HEK293T (cell line): ENCODE data around the gene ALAS2.
"Not testable (repeated sequence)": the region's sequence is repeated elsewhere in the genome, so short reads cannot be mapped to it uniquely, and the experiment has no call there.

ENCODE experiments used
- CTCF ChIA-PET: fragments of 350-600 bp; formaldehyde crosslinking; extraction: SDS; loops from one replicate; lab custom pipeline; 2021; ENCODE audit warnings: antibody characterized with exemption, inconsistent platforms; lab: Yijun Ruan, JAX
- POLR2A ChIA-PET: fragments of 350-600 bp; formaldehyde crosslinking; extraction: SDS; loops from one replicate; lab custom pipeline; 2020; ENCODE audit warnings: antibody characterized with exemption, inconsistent platforms; lab: Yijun Ruan, JAX
- DNase-seq: peaks from one replicate; pipeline ENCODE4 v3.0.0; 2012; ENCODE audit warnings: mixed read lengths; ENCODE audit errors: extremely low spot score
- ARNT ChIP-seq: fragments of 450-650 bp; IDR thresholded peaks from 2 replicates; pipeline ENCODE4 v1.6.1; 2017; ENCODE audit warnings: mild to moderate bottlenecking
- BHLHE40 ChIP-seq: fragments of 450-650 bp; IDR thresholded peaks from 2 replicates; pipeline ENCODE4 v1.6.1; 2016; ENCODE audit warnings: mild to moderate bottlenecking, moderate library complexity, borderline replicate concordance
- CTBP1 ChIP-seq: fragments of 450-650 bp; IDR thresholded peaks from 2 replicates; pipeline ENCODE4 v1.6.1; 2016; ENCODE audit warnings: borderline replicate concordance
- ELF4 ChIP-seq: fragments of 450-650 bp; IDR thresholded peaks from 2 replicates; pipeline ENCODE4 v1.6.1; 2017; ENCODE audit warnings: antibody characterized with exemption
- FOXA1 ChIP-seq: fragments of 450-650 bp; IDR thresholded peaks from 2 replicates; pipeline ENCODE4 v1.6.1; 2016; ENCODE audit warnings: mild to moderate bottlenecking
- FOXK2 ChIP-seq: fragments of 450-650 bp; IDR thresholded peaks from 2 replicates; pipeline ENCODE4 v1.6.1; 2016; ENCODE audit warnings: mild to moderate bottlenecking
- FOXM1 ChIP-seq: fragments of 450-650 bp; IDR thresholded peaks from 2 replicates; pipeline ENCODE4 v1.6.1; 2017; ENCODE audit warnings: mild to moderate bottlenecking, borderline replicate concordance
- HDGF ChIP-seq: fragments of 450-650 bp; IDR thresholded peaks from 2 replicates; pipeline ENCODE4 v1.6.1; 2017; ENCODE audit warnings: antibody characterized with exemption, borderline replicate concordance
- L3MBTL2 ChIP-seq: fragments of 450-650 bp; conservative IDR thresholded peaks from 2 replicates; pipeline ENCODE4 v1.6.1; 2016; ENCODE audit warnings: mild to moderate bottlenecking
- LEF1 ChIP-seq: fragments of 450-650 bp; IDR thresholded peaks from 2 replicates; pipeline ENCODE4 v1.6.1; 2017; ENCODE audit warnings: mild to moderate bottlenecking, borderline replicate concordance
- NFRKB ChIP-seq: fragments of 450-650 bp; IDR thresholded peaks from 2 replicates; pipeline ENCODE4 v1.6.1; 2016; ENCODE audit warnings: mild to moderate bottlenecking, moderate library complexity
- PKNOX1 ChIP-seq: fragments of 450-650 bp; IDR thresholded peaks from 2 replicates; pipeline ENCODE4 v1.6.1; 2016
- SP1 ChIP-seq: fragments of 450-650 bp; IDR thresholded peaks from 2 replicates; pipeline ENCODE4 v1.6.1; 2017
- SUZ12 ChIP-seq: fragments of 450-650 bp; IDR thresholded peaks from 2 replicates; pipeline ENCODE4 v1.6.1; 2016; ENCODE audit warnings: mild to moderate bottlenecking
- TARDBP ChIP-seq: fragments of 450-650 bp; IDR thresholded peaks from 2 replicates; pipeline ENCODE4 v1.6.1; 2016
- ZNF384 ChIP-seq: fragments of 450-650 bp; IDR thresholded peaks from 2 replicates; pipeline ENCODE4 v1.6.1; 2016

Gene ALAS2

GRCh38 chrX:54994099-54994498 is 36.7 kb downstream of the ALAS2 start, which contains the start of gene PFKFB1:
Gene PFKFB1, minus strand, starts transcription at chrX:54994188. Its CDS starts 181 bp downstream, at chrX:54994007.
- POLR2A ChIA-PET: no interaction called here
- CTCF ChIA-PET: no interaction called here
- no peak for DNase-seq
- no peak for TF ChIP-seq ZNF384

- POLR2A ChIA-PET: no interaction called here
- TF ChIP-seq FOXA1: no peak
- no peak for TF ChIP-seq BHLHE40
- TF ChIP-seq TARDBP: no peak
- no peak for TF ChIP-seq NFRKB
- no peak for TF ChIP-seq ARNT
- TF ChIP-seq PKNOX1: no peak
- no peak for TF ChIP-seq SP1
- no peak for TF ChIP-seq HDGF
- TF ChIP-seq FOXM1: no peak
- no peak for TF ChIP-seq ZNF384
- no peak for TF ChIP-seq ELF4
- CTCF ChIA-PET: no interaction called here
- no peak for DNase-seq
Measured at GRCh38 chrX:54992911-54993622, 37.7 kb downstream of the ALAS2 start.

GRCh38 chrX:54991706-54992105 is 39.1 kb downstream of the ALAS2 start:
- TF ChIP-seq TARDBP (no peak), LEF1 (no peak), SUZ12 (no peak), CTBP1 (no peak), BHLHE40 (no peak), ZNF384 (no peak), FOXA1 (no peak), FOXM1 (no peak), ARNT (no peak), FOXK2 (no peak), PKNOX1 (no peak)
- DNase-seq: no peak
- POLR2A ChIA-PET: no interaction called here
- CTCF ChIA-PET: no interaction called here

- CTCF ChIA-PET, DNase-seq: not testable (repeated sequence)
- POLR2A ChIA-PET: interaction anchor here (3.3 kb wide), 1 partner anchor 17 kb away, joined by 11 read pairs; the partner anchor contains the start of gene APEX2
Measured at GRCh38 chrX:54983306-54983705, 47.5 kb downstream of the ALAS2 start.

GRCh38 chrX:54980334-54980733 is 50.4 kb downstream of the ALAS2 start:
- CTCF ChIA-PET: no interaction called here
- POLR2A ChIA-PET: no interaction called here
- no peak for DNase-seq
- TF ChIP-seq SP1 (no peak), LEF1 (no peak), FOXM1 (no peak), HDGF (no peak), ZNF384 (no peak)

- POLR2A ChIA-PET: interaction anchor here (0.8 kb wide), 1 partner anchor 20 kb away, joined by 3 read pairs; no protein-coding TSS in a partner anchor
- DNase-seq: no peak
- TF ChIP-seq CTBP1: no peak
- no peak for TF ChIP-seq LEF1
- TF ChIP-seq FOXM1: no peak
- no peak for TF ChIP-seq ARNT
- no peak for TF ChIP-seq NFRKB
- no peak for TF ChIP-seq FOXK2
- no peak for TF ChIP-seq SUZ12
- no peak for TF ChIP-seq L3MBTL2
- CTCF ChIA-PET: no interaction called here
Measured at GRCh38 chrX:54979432-54979831, 51.3 kb downstream of the ALAS2 start.

- ChIA-PET CTCF (no interaction called here), POLR2A (interaction anchor here (0.8 kb wide), 1 partner anchor 21 kb away, joined by 3 read pairs; no protein-coding TSS in a partner anchor)
- DNase-seq: no peak
- TF ChIP-seq CTBP1 (no peak), SUZ12 (no peak), HDGF (no peak), LEF1 (no peak), ELF4 (no peak), ARNT (no peak), SP1 (no peak), L3MBTL2 (no peak), FOXM1 (no peak), ZNF384 (no peak), TARDBP (no peak), BHLHE40 (no peak), NFRKB (no peak), FOXK2 (no peak), PKNOX1 (no peak)
Measured at GRCh38 chrX:54978448-54978847, 52.3 kb downstream of the ALAS2 start.
